T-helper 1 cell treated with Interleukin-12 subunit alpha and Interleukin-12 subunit beta and Interleukin-4 antibody, amounts not matched to agents 30 ng/mL and 1 ng/mL, for 36 hours (primary cell): ENCODE measurements around the gene LKAAEAR1. TPM values are rescaled to one million over a fixed set of nuclear protein-coding genes. Genes with fewer than 3 reads are reported as not detected.

Experiments used
- intact Hi-C: fragments of 100-400 bp; cut with micrococcal nuclease; formaldehyde crosslinking; loops from one replicate; pipeline ENCODE4 v1.15.1; 2024
- total RNA-seq: library from RNA; stranded (reverse); gene quantifications from 2 replicates; pipeline ENCODE4 v1.2.3, GENCODE V29; 2022

LKAAEAR1 gene
- total RNA-seq, 1 donor from 2014 or later = not detected

DNA sequence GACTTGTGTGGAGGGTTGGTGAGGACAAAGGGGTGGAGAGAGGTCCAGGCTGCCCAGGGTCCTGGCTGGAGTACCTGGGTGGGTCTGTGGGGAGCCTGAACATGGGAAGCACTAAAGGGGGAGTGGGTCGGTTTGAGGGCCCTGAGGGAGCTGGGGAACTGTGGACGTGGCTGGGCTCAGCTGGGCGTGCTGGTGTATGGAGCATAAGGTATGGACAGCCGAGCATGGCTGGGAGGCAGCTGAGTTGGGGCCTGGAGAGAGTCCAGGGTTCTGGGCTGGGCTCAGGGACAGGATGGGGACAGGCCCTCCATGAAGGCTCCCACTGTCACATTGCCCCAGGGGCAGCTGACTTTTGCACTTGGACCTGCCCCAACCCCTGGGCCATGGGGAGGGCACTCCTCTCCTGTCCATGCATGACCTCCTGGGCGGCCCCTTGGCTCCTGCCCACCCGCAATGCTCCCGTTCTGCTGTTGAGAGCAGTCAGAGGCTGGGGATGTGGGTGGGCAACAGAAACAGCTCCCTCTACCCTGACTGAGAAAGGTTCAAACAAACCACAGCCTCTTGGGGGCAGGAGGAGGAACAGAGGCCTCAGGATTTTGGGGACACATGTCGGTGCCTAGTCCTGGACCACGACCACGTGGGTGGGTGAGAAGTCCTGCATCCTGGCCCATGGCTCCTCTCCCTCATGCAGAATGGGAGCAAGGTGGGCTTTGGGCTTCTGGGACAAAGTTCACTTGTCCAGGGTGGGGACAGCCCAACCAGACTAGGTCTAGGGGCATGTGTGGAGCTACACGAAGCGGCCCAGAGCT lies 43.8 kb downstream of the LKAAEAR1 start:
- intact Hi-C loops = no loop called here

GRCh38 chr20:64039293-64040160 lies 44.7 kb downstream of the LKAAEAR1 start:
- intact Hi-C loops = loop anchor here (1.0 to 2.0 kb wide), 4 partner anchors 10 to 501 kb away; partner anchors contain the start of gene SOX18

DNA sequence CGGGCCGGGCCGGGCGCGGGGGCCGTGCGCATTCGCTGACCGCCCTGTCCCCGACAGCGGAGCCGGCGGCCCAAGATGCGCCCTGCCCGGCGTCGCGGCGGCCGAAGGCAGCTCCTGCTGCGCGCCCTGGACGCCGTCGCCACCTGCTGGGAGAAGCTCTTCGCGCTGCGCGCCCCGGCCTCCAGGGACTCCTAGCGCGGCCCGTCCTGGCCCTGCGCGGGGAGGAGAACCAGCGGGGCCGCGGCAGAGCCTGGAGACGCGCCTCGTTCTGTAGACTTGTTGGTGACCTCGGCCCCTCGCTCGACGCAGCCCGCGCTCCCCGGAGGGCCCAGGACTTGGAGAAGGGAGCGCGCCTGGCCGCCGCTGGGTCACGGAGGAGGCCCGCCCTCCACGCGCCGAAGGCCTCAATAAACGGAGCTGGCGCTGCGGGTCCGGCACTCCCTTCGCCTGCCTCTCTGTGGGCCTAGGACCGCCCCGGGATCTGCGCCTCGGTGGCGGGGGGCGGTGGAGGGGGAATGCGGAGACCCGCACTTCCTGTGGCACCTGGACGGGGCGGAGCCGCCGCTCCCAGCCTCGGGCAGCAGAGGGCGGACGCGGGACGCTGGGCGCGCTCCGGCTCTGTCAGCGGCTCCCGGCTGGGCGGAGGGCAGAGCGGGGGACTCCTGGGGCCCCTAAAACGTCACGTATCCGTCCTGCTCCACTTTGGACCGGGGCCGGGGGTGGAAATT lies 45.5 kb downstream of the LKAAEAR1 start:
- intact Hi-C loops = loop anchor here (1.0 to 2.0 kb wide), 6 partner anchors 11 to 500 kb away; partner anchors contain the start of genes PRPF6, SOX18 and TCEA2

DNA sequence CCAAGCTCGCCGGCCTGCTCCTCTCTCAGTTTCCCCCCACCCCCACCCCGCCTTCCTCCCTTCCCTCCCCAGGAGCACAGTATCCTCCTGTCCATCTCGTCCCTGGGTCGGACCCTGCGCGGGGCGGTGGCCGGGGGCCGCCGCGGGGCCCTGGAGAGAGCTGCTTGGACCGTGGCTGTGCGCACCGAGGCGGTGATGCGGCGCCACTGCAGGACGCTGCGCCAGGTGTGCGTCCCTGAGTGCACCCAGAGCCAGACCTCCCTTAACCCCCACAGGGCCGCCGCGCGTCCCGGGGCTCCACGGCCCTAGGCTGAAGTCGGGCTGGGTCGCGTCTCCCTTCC lies 46.0 kb downstream of the LKAAEAR1 start:
- intact Hi-C loops = loop anchor here (1.0 to 2.0 kb wide), 3 partner anchors 25 to 499 kb away; partner anchors contain the start of genes PRPF6 and TCEA2

DNA sequence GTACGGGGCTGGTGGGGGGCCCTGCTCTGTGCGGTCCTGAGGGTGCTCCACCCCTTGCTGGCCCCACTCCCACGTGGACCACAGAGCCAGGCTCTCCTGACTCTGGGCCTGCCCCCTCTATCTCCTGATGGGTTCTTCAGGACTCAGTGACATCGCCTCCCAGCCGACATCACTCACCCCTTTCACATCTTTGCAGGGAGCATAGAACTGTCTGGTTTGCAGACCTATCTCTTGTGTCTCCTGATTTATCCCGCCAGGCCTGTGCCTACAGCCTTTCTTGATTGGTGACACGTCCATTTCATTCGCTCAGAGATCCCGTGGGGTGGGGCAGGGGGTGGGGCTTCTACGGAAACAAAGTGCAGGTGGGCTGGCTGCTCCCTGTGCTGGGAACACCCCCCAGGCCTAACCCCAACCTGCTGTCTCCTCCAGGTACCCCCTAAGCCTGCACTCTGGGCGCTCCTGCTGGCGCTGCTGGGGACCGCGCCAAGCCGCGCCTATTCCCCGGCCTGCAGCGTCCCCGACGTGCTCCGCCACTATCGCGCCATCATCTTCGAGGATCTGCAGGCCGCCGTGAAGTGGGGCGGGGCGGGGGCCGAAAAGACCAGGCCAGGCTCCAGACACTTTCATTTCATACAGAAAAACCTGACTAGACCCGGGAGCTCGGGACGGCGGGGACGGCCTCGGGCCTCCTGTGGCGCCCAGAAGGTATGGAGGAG lies 46.5 kb downstream of the LKAAEAR1 start:
- intact Hi-C loops = loop anchor here (1.0 to 2.0 kb wide), 4 partner anchors 26 to 499 kb away; partner anchors contain the start of genes PRPF6, RGS19 and TCEA2

GRCh38 chr20:64037199-64037497 lies 47.0 kb downstream of the LKAAEAR1 start:
- intact Hi-C loops = loop anchor here (2.0 kb wide), 1 partner anchor 42 kb away; the partner anchor contains the start of gene RGS19

DNA sequence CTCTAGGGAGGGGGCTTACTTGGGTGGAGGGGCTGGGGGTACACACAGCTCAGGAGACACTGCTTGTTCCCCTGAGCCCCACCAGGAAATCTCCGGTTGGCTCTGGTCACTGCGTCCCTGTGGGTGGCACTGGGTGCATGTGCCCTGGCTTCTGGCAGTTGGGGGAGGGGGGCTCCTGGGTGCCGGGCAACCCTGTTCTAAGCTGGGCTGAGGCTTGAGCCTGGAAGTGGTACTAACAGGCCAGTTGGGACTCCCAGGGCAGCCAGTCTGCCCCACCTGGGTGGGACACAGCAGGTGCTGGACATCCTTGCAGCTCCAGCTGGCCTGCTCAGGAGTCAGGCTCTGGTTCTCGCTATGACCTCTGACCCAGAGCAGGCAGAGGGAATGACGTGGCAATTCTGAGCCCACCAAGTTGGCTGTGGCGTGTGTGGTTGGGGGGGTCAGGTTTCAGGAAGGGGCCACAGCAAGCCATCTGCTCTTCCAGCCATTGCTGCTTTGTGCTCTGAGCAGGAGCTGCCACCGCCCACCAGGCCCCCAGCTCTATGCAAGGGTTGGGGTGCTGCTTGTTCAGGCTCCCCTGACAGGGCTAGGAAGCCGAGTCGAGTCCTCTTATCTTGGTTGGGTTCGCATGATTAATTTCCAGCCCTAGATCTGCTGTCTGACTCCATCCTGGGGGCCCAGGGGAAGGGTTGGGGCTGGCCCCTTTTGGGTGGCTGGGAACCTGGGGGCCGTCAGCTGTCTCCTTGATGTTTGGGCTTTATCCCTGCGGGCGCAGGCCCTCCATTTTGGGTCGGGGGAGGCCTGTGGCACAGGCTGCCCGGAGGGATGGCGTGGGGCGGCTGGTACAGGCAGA lies 47.6 kb downstream of the LKAAEAR1 start:
- intact Hi-C loops = loop anchor here (2.0 kb wide), 1 partner anchor 42 kb away; the partner anchor contains the start of gene RGS19

- intact Hi-C loops = loop anchor here (1.0 to 2.0 kb wide), 3 partner anchors 25 to 80 kb away; partner anchors contain the start of genes RGS19 and UCKL1
Measured at GRCh38 chr20:64035933-64036345, 48.3 kb downstream of the LKAAEAR1 start, which contains the start of gene C20orf204. C20orf204 (plus strand) TSS chr20:64036182; CDS start chr20:64036324, 142 bp downstream.

DNA sequence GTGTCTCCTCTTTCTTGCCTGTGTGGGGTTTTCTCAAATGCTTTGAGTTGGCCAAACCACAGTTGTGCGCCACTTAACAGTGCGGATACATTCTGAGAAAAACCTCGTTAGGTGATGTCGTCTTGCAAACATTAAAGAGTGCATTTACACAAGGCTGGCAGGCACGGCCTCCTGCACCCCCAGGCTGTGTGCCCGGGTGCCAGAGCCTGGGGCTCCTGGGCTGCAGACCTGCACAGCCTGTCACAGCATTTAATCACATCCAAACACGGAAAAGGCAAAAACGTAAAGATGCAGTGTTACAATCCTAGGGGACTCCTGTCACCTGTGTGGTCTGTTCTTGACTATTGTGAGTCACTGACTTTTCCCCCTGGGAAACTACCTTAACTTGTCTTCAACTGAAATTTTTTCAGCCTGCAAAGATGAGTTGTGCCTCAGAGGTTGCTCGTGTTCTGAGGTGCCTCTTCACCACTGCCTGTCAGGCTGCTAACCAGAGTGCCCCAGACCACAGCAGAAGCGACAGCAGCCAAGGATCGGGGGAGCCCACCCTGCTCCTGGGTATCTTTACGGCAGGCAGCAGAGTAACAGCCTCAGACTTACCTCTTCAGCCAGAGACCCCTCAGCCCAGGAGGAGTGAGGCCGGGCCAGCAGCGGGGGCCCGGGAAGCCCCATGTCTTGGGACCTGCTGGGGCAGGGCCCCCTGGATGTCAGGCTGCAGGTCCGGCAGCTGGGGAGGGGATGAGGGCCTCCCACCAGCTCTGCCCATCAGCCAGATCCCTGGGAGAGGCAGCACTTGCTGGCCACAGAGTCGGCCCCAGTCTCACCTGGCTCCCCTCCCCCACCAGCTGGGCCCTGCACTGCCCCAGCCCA lies 48.9 kb downstream of the LKAAEAR1 start:
- intact Hi-C loops = loop anchor here (1.0 kb wide), 2 partner anchors 24 to 79 kb away; partner anchors contain the start of gene UCKL1

DNA sequence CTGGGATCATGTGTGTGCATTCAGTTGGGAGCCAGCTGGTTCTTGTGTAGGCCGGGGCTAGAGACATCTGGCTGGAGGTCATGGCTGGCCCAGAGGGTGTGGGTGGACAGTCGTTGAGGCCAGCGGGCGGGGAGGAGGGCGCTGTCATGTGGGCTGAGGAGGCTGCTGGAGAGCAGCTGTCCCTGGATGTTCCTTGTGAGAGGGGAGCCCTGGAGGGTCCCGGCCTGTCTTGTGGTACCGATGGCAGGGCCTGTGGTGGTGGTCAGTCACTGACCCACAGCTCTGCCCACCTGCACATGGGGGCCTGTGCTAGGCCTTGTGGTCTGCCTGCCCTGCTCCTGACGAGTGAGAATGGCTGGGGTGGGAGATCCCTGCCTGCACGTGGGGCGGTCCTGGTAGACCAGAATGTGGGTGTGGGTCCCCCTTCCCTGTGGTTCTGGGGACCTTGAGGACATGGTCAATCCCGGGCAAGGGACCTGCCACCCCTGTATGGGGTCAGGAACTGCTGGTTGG lies 50.2 kb downstream of the LKAAEAR1 start:
- intact Hi-C loops = no loop called here

Other genes with a start within 250 kb of the LKAAEAR1 start
- not detected in 2 replicates for gene ABHD16B, start 222.9 kb downstream of the LKAAEAR1 start, total RNA-seq
- gene TPD52L2, start 219.1 kb downstream of the LKAAEAR1 start, total RNA-seq = 53.8 and 53.9 TPM in 2 replicates
- 58.3 and 58.4 TPM in 2 replicates for gene DNAJC5, start 189.3 kb downstream of the LKAAEAR1 start, total RNA-seq
- 43.0 and 45.5 TPM in 2 replicates for gene UCKL1, start 128.0 kb downstream of the LKAAEAR1 start, total RNA-seq
- gene ZNF512B, start 114.5 kb downstream of the LKAAEAR1 start, total RNA-seq = 29.0 and 29.5 TPM in 2 replicates
- 44.0 and 45.4 TPM in 2 replicates for gene SAMD10, start 104.8 kb downstream of the LKAAEAR1 start, total RNA-seq
- 85.2 and 85.6 TPM in 2 replicates for gene PRPF6, start 103.3 kb downstream of the LKAAEAR1 start, total RNA-seq
- 14.7 and 15.5 TPM in 2 replicates for gene C20orf204, start 48.2 kb downstream of the LKAAEAR1 start, total RNA-seq
- 1.8 and 2.2 TPM in 2 replicates for gene SOX18, start 34.8 kb downstream of the LKAAEAR1 start, total RNA-seq
- gene TCEA2, start 21.2 kb downstream of the LKAAEAR1 start, total RNA-seq = 47.4 and 48.2 TPM in 2 replicates
- gene RGS19, start 4.9 kb downstream of the LKAAEAR1 start, total RNA-seq = 99.2 and 101 TPM in 2 replicates
- gene OPRL1, start 4.3 kb downstream of the LKAAEAR1 start, total RNA-seq = 0.61 and 0.64 TPM in 2 replicates
- not detected in 2 replicates for gene NPBWR2, start 23.2 kb upstream of the LKAAEAR1 start, total RNA-seq
- not detected in 2 replicates for gene MYT1, start 80.1 kb upstream of the LKAAEAR1 start, total RNA-seq
- gene PCMTD2, start 171.3 kb upstream of the LKAAEAR1 start, total RNA-seq = 47.2 and 52.6 TPM in 2 replicates